ENCODE measurements around the gene AGBL4.

DNA sequence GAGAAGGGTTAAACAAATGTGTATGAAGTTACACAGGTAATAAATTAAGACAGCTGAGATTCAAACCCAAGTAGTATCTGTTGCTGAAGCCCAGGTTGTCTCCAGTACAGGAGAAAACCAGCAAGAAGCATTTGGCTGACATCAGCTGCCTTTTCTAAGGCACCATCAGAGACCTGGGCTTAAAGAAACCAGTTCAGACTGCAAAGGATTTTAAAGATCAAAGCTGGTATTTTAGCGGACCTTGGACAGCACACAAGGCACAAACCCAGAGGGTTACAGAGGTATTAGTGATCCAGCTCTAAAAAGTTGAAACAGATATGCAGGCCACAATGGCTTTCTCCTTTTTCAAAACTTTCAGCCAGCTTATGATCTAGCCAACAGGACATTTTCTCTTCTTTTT lies 1270.5 kb downstream of the AGBL4 start:
- TF ChIP-seq, protein P1, sequence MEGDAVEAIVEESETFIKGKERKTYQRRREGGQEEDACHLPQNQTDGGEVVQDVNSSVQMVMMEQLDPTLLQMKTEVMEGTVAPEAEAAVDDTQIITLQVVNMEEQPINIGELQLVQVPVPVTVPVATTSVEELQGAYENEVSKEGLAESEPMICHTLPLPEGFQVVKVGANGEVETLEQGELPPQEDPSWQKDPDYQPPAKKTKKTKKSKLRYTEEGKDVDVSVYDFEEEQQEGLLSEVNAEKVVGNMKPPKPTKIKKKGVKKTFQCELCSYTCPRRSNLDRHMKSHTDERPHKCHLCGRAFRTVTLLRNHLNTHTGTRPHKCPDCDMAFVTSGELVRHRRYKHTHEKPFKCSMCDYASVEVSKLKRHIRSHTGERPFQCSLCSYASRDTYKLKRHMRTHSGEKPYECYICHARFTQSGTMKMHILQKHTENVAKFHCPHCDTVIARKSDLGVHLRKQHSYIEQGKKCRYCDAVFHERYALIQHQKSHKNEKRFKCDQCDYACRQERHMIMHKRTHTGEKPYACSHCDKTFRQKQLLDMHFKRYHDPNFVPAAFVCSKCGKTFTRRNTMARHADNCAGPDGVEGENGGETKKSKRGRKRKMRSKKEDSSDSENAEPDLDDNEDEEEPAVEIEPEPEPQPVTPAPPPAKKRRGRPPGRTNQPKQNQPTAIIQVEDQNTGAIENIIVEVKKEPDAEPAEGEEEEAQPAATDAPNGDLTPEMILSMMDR (IDR thresholded peaks at IDR 0.05 in 4 of 5, conservative IDR thresholded peaks at IDR 0.05 in 1 of 5): no peak
- TF ChIP-seq POLR2A (IDR thresholded peaks at IDR 0.05): no peak
